Spinal cord (tissue), 10 donors: ENCODE data around the gene OSBPL10. TPM values are rescaled to one million over a fixed set of nuclear protein-coding genes. Genes with fewer than 3 reads are reported as not detected.

Experiments
- DNase-seq, 6 donors: peaks; one replicate each; pipeline versions ENCODE4 v3.0.0 to v3.0.0-alpha.2; 2013 to 2015; ENCODE audit warnings: low spot score in 6 of 6, low read depth in 4 of 6
- H3K27ac ChIP-seq: one replicate; pipeline ENCODE4 v1.5.1; 2013; ENCODE audit warnings: low read depth, low read length, control low read depth
- H3K27me3 ChIP-seq: one replicate; pipeline ENCODE4 v1.6.1; 2013; ENCODE audit warnings: low read length; ENCODE audit not compliant: control insufficient read depth, insufficient read depth
- H3K36me3 ChIP-seq: one replicate; pipeline ENCODE4 v1.6.1; 2013; ENCODE audit warnings: low read length; ENCODE audit not compliant: control insufficient read depth, insufficient read depth
- H3K4me1 ChIP-seq: one replicate; pipeline ENCODE4 v1.6.1; 2013; ENCODE audit warnings: low read length; ENCODE audit not compliant: control insufficient read depth, insufficient read depth
- H3K4me3 ChIP-seq: one replicate; pipeline ENCODE4 v1.5.1; 2013; ENCODE audit warnings: low read depth, low read length, control low read depth
- H3K9me3 ChIP-seq: one replicate; pipeline ENCODE4 v1.6.1; 2013; ENCODE audit warnings: low read length; ENCODE audit not compliant: control insufficient read depth, insufficient read depth
- WGBS: methylation state at CpG from one replicate; pipeline ENCODE4 v1.1.5; 2013; ENCODE audit warnings: missing lambda C conversion rate; ENCODE audit not compliant: insufficient coverage; 5-methylcytosine and 5-hydroxymethylcytosine counted together
- polyA plus RNA-seq, 2 donors: library from polyadenylated mRNA; unstranded; fragments of 120-200 nt; gene quantifications; one replicate each; pipeline ENCODE4 v1.2.1, GENCODE V29; 2013; ENCODE audit not compliant: insufficient read length in 2 of 2
- total RNA-seq, 2 donors: library from RNA; depleted of rRNA in 1 of 2; stranded (reverse); fragments of 120-200 nt in 1 of 2; fragments of >200 nt in 1 of 2; gene quantifications; one replicate each; pipeline versions ENCODE4 v1.2.3 to v1.2.4, GENCODE V29; 2013 to 2014
- donor health status: healthy.

The OSBPL10 gene
- total and polyA plus RNA-seq, 4 donors = 6.2 to 10.5 (median 7.1) TPM

DNA sequence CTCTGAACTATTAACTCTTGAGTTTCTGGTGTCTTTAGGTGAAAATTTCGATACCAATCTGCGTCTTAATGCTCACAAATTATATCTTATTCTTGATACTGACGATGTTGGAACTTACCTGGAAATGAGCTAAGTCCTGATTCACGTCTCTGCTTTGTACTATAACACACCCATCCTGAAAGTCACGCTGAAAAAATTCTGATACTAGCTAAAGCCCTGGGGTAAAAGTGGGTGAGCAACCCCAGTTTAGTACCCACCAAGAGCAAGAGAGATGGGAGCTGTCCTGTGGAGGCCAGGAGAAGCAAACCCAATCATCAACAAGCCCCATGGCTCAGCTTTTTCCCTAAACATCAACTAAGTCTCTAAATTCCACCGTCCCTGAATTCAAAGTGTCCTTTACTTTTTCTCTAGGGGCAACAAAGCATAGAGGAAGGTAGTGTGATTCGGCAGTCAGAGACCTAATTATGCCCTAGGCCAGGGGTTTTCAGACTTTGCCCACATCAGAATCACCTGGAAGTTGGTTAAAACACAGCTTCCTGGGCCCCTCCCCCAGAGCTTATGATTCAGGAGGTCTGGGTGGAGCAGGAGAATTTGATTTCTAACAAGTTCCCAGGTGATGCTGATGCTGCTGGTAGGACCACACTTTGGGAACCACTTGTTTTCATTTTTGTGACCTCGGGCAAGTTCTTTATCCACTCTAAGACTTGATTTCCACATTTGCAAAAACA is 90.2 kb downstream of the OSBPL10 start:
- WGBS = 92% methylated on average over 1 of the region's 8 CpGs
- Histone ChIP-seq H3K9me3 (peaks cover 3% of the 10 kb centered on the region), H3K36me3 (no peaks in the 10 kb centered on the region), H3K27ac (no peak overlapping the region), H3K4me1 (no peaks in the 10 kb centered on the region), H3K4me3 (no peak overlapping the region), H3K27me3 (no peaks in the 10 kb centered on the region)
- no peak for DNase-seq

DNA sequence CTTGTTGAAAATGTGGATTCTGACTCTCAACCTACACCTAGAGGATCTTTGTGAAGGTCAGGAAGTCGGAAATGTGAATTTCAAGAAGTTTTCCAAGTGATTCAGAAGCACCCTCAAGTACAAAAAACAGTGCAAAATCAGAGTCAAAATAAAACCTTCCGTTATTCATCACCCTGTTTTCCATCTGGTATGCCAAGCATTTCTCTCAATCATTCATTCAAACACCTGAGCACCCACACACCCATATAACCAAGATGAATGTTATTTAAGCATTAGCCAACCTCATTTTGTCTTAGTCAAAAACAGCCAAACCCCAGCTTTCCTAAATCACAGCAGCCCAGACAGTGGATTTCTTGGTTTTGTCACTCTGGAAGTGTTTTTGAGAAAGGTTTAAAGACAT is 91.1 kb downstream of the OSBPL10 start:
- no peaks in the 10 kb centered on the region for H3K27me3 ChIP-seq
- no peaks in the 10 kb centered on the region for H3K4me1 ChIP-seq
- 90% methylated on average over 2 of the region's 2 CpGs for WGBS
- H3K27ac ChIP-seq = no peak overlapping the region
- no peak overlapping the region for H3K4me3 ChIP-seq
- no peak for DNase-seq
- peaks cover 3% of the 10 kb centered on the region for H3K9me3 ChIP-seq
- no peaks in the 10 kb centered on the region for H3K36me3 ChIP-seq

DNA sequence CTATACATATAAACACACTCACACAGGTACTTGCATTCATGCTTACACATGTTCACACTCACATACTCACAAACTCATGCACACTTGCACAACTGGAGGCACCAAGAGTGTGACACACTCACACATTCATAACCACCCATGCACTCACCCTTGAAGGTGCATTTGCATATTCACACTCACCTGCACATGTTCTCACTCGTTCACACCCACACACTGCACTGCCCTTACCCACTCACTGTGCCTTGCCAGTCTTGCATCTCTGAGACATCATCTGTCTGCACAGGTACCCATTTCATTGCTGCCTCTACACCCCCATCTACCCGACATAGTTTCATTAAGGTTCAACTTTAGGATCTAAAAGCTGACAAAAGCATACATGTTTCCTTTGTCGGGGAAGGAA is 95.8 kb downstream of the OSBPL10 start:
- no peaks in the 10 kb centered on the region for H3K4me1 ChIP-seq
- WGBS = 96% methylated on average over 2 of the region's 3 CpGs
- H3K4me3 ChIP-seq = no peak overlapping the region
- no peaks in the 10 kb centered on the region for H3K36me3 ChIP-seq
- no peak for DNase-seq
- no peak overlapping the region for H3K27ac ChIP-seq
- peaks cover 3% of the 10 kb centered on the region for H3K9me3 ChIP-seq
- no peaks in the 10 kb centered on the region for H3K27me3 ChIP-seq

- WGBS = 80% methylated on average over 1 of the region's 1 CpG
- DNase-seq = no peak
- H3K4me1 ChIP-seq = peaks cover 4% of the 10 kb centered on the region
- peaks cover 3% of the 10 kb centered on the region for H3K9me3 ChIP-seq
- no peak overlapping the region for H3K27ac ChIP-seq
- no peaks in the 10 kb centered on the region for H3K27me3 ChIP-seq
- H3K36me3 ChIP-seq = no peaks in the 10 kb centered on the region
- H3K4me3 ChIP-seq = no peak overlapping the region
These were observed 96.8 kb downstream of the OSBPL10 start for GRCh38 chr3:31884251-31884650.

DNA sequence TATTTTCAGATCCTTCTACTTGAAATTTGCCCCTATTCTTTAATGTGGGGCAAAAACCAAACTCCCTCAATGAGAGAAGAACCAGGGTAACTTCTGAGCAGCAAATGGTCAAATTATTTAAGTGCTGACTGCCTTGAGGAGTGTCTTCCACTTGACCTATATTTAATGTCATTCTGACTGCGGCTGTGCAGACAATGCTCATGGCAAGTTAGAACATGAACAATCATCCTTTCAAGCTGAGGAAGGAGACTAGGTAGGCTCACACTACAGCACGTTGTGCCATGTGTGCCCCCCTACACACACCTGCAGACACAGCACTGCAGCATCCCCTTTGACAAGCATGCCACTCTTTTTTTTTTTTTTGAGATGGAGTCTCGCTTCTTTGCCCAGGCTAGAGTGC is 98.2 kb downstream of the OSBPL10 start:
- WGBS = 26% methylated on average over 2 of the region's 3 CpGs
- H3K36me3 ChIP-seq = no peaks in the 10 kb centered on the region
- H3K9me3 ChIP-seq = no peaks in the 10 kb centered on the region
- H3K27me3 ChIP-seq = no peaks in the 10 kb centered on the region
- no peak overlapping the region for H3K27ac ChIP-seq
- no peak overlapping the region for H3K4me3 ChIP-seq
- peaks cover 4% of the 10 kb centered on the region for H3K4me1 ChIP-seq
- DNase-seq = no peak

- WGBS = 82% methylated on average over 2 of the region's 4 CpGs
- Histone ChIP-seq H3K4me3 (no peak overlapping the region), H3K9me3 (no peaks in the 10 kb centered on the region), H3K27me3 (no peaks in the 10 kb centered on the region), H3K27ac (no peak overlapping the region), H3K36me3 (no peaks in the 10 kb centered on the region), H3K4me1 (peaks cover 4% of the 10 kb centered on the region)
- DNase-seq = no peak
These were observed 98.6 kb downstream of the OSBPL10 start for GRCh38 chr3:31882431-31882830.

DNA sequence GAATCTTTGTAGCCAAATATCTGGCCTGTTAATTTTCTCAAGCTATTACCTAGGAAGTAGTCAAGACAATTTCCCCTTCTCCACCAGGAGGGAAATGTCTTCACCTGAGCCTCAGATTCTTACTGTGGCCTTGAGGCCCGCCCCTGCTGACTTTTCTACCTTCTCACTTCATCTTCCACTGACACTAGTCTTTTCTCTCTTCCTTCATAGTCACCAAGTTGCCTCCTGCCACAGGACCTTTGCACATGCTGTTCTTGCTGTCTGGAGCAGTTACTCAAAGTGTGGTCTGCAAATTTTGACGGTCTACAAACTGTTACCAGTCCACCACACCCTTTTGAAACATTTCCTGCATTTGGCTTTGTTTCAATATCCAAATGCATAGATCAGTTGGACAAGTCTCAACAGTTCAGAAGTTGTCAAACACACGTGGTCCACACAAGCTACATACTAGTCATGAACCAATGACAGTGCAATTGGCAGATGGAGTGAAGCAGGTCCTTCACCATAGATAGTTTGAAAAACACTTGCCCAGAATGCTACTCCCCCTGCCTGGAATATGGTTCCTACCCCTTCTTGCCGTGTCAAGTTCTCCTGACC is 100.5 kb downstream of the OSBPL10 start:
- Histone ChIP-seq H3K27me3 (no peaks in the 10 kb centered on the region), H3K9me3 (no peaks in the 10 kb centered on the region), H3K27ac (no peak overlapping the region), H3K4me3 (no peak overlapping the region), H3K4me1 (peaks cover 4% of the 10 kb centered on the region), H3K36me3 (no peaks in the 10 kb centered on the region)
- no peak for DNase-seq
- WGBS = 80% methylated on average over 4 of the region's 4 CpGs

- no peaks in the 10 kb centered on the region for H3K36me3 ChIP-seq
These were observed 101.0 kb downstream of the OSBPL10 start for GRCh38 chr3:31880020-31880419.

GRCh38 chr3:31879365-31879764 is 101.7 kb downstream of the OSBPL10 start:
- H3K4me1 ChIP-seq = peaks cover 4% of the 10 kb centered on the region
- H3K27me3 ChIP-seq = no peaks in the 10 kb centered on the region
- no peaks in the 10 kb centered on the region for H3K36me3 ChIP-seq
- WGBS = 68% methylated on average over 3 of the region's 6 CpGs
- no peak overlapping the region for H3K4me3 ChIP-seq
- no peak overlapping the region for H3K27ac ChIP-seq
- peak in 1 of 6 donors; percentile 30 for DNase-seq
- H3K9me3 ChIP-seq = no peaks in the 10 kb centered on the region

More at GRCh38 chr3:31880020-31880419, 101.0 kb downstream of the OSBPL10 start:
- Histone ChIP-seq H3K27ac (no peak overlapping the region), H3K4me3 (no peak overlapping the region), H3K27me3 (no peaks in the 10 kb centered on the region), H3K4me1 (peaks cover 4% of the 10 kb centered on the region), H3K9me3 (no peaks in the 10 kb centered on the region)
- peak in 1 of 6 donors; percentile 40 for DNase-seq
- 78% methylated on average over 4 of the region's 4 CpGs for WGBS
